Left lung (tissue), 10 donors: ENCODE measurements around the gene NR4A2. TPM values are rescaled to one million over a fixed set of nuclear protein-coding genes. Genes with fewer than 3 reads are reported as not detected.

ENCODE experiments used
- ATAC-seq: fragments of 200-7000 bp; cut with Tn5 transposase; one replicate; pipeline ENCODE4 v1.9.1; 2020; ENCODE audit warnings: moderate library complexity
- DNase-seq, 4 donors: peaks; one replicate each; pipeline ENCODE4 v3.0.0-alpha.2; 2013 to 2020
- H3K27ac ChIP-seq, 2 donors: fragments of 200-600 bp; sonication (generic) in 1 of 2; one replicate each; pipeline versions ENCODE4 v1.5.0 to v1.8.0; 2020 to 2021
- H3K27me3 ChIP-seq, 2 donors: fragments of 200-600 bp; sonication (generic) in 1 of 2; one replicate each; pipeline versions ENCODE4 v1.5.0 to v1.8.0; 2020 to 2021
- H3K36me3 ChIP-seq, 2 donors: fragments of 200-600 bp; sonication (generic) in 1 of 2; one replicate each; pipeline versions ENCODE4 v1.5.0 to v1.8.0; 2020 to 2021
- H3K4me1 ChIP-seq, 2 donors: fragments of 200-600 bp; one replicate each; pipeline ENCODE4 v1.8.0; 2021
- H3K4me3 ChIP-seq, 2 donors: fragments of 200-600 bp; sonication (generic) in 1 of 2; one replicate each; pipeline versions ENCODE4 v1.5.0 to v1.8.0; 2020 to 2021; ENCODE audit warnings: mild to moderate bottlenecking in 1 of 2
- H3K9me3 ChIP-seq, 2 donors: fragments of 200-600 bp; sonication (generic) in 1 of 2; one replicate each; pipeline versions ENCODE4 v1.5.0 to v1.8.0; 2020 to 2021
- CTCF ChIP-seq, 2 donors: fragments of 200-600 bp; sonication (generic) in 1 of 2; IDR thresholded peaks; one replicate each; pipeline versions ENCODE4 v1.5.0 to v1.8.0; 2021; ENCODE audit warnings: antibody characterized with exemption in 2 of 2
- intact Hi-C, 2 donors: fragments of 100-400 bp; cut with DNase I; formaldehyde crosslinking; loops; one replicate each; pipeline versions ENCODE4 v1.11.2 to v1.14.2; 2022
- polyA plus RNA-seq, 6 donors: library from polyadenylated mRNA; unstranded; fragments of 120-200 nt; gene quantifications; one replicate each; pipeline ENCODE4 v1.2.1, GENCODE V29; 2013; ENCODE audit not compliant: insufficient read length in 6 of 6
- total RNA-seq, 2 donors: library from RNA; stranded (reverse); fragmentation: NEBNext Ultra II Directional; extraction: Animal tissue kit (Norgen Biotek cat#: 25700); gene quantifications; one replicate each; pipeline ENCODE4 v1.2.1, GENCODE V29; 2021
- donor health status: DM: no; HTN: yes; CAD: no.
- donor health status: DM: no; HTN: no; CAD: no.

NR4A2 gene
- total and polyA plus RNA-seq, 8 donors, result 1.9 to 7.0 (median 4.0) TPM

- no peaks in the 10 kb centered on the region for H3K4me1 ChIP-seq
- H3K27ac ChIP-seq, result no peak overlapping the region
- H3K27me3 ChIP-seq, result no peaks in the 10 kb centered on the region
- ATAC-seq (no peak), DNase-seq (no peak)
- intact Hi-C loops, result loop anchor here in 1 of 2 donors (10.0 kb wide), 2 partner anchors 46 to 236 kb away; no protein-coding TSS in a partner anchor
- no peaks in the 10 kb centered on the region for H3K9me3 ChIP-seq
- H3K4me3 ChIP-seq, result no peak overlapping the region
- TF ChIP-seq CTCF (IDR thresholded peaks at IDR 0.05), result no peak
- no peaks in the 10 kb centered on the region for H3K36me3 ChIP-seq
Measured at GRCh38 chr2:156349161-156349560, 16.6 kb upstream of the NR4A2 start.

GRCh38 chr2:156347431-156347830 is 14.9 kb upstream of the NR4A2 start:
- no peak for DNase-seq
- Histone ChIP-seq H3K36me3 (no peaks in the 10 kb centered on the region), H3K27ac (no peak overlapping the region), H3K9me3 (no peaks in the 10 kb centered on the region), H3K4me1 (peaks cover 0 to 6% of the 10 kb centered on the region in 2 donors), H3K4me3 (no peak overlapping the region), H3K27me3 (no peaks in the 10 kb centered on the region)
- no peak for ATAC-seq
- intact Hi-C loops, result loop anchor here in 1 of 2 donors (10.0 kb wide), 2 partner anchors 47 to 237 kb away; no protein-coding TSS in a partner anchor
- TF ChIP-seq CTCF (IDR thresholded peaks at IDR 0.05), result no peak

GRCh38 chr2:156346731-156347130 is 14.2 kb upstream of the NR4A2 start:
- ATAC-seq, result no peak
- H3K4me1 ChIP-seq, result peaks cover 0 to 6% of the 10 kb centered on the region in 2 donors
- H3K4me3 ChIP-seq, result no peak overlapping the region
- H3K27ac ChIP-seq, result no peak overlapping the region
- H3K36me3 ChIP-seq, result no peaks in the 10 kb centered on the region
- intact Hi-C loops, result loop anchor here in 1 of 2 donors (10.0 kb wide), 2 partner anchors 48 to 238 kb away; no protein-coding TSS in a partner anchor
- DNase-seq, result no peak
- no peak for TF ChIP-seq CTCF (IDR thresholded peaks at IDR 0.05)
- H3K9me3 ChIP-seq, result no peaks in the 10 kb centered on the region
- no peaks in the 10 kb centered on the region for H3K27me3 ChIP-seq

GRCh38 chr2:156345582-156345981 is 13.1 kb upstream of the NR4A2 start:
- H3K4me1 ChIP-seq, result peaks cover 4 to 13% of the 10 kb centered on the region in 2 donors
- no peaks in the 10 kb centered on the region for H3K9me3 ChIP-seq
- ATAC-seq, result no peak
- TF ChIP-seq CTCF (IDR thresholded peaks at IDR 0.05), result no peak
- no peak for DNase-seq
- H3K36me3 ChIP-seq, result no peaks in the 10 kb centered on the region
- H3K4me3 ChIP-seq, result no peak overlapping the region
- H3K27ac ChIP-seq, result no peak overlapping the region
- H3K27me3 ChIP-seq, result no peaks in the 10 kb centered on the region
- intact Hi-C loops, result loop anchor here in 1 of 2 donors (10.0 kb wide), 2 partner anchors 49 to 239 kb away; no protein-coding TSS in a partner anchor

- Histone ChIP-seq H3K9me3 (no peaks in the 10 kb centered on the region), H3K4me1 (peaks cover 5 to 29% of the 10 kb centered on the region in 2 donors), H3K4me3 (no peak overlapping the region), H3K36me3 (no peaks in the 10 kb centered on the region), H3K27ac (no peak overlapping the region), H3K27me3 (no peaks in the 10 kb centered on the region)
- TF ChIP-seq CTCF (IDR thresholded peaks at IDR 0.05), result no peak
- no peak for ATAC-seq
- DNase-seq, result no peak
- intact Hi-C loops, result loop anchor here in 1 of 2 donors (10.0 kb wide), 2 partner anchors 51 to 241 kb away; no protein-coding TSS in a partner anchor
Measured at GRCh38 chr2:156343940-156344301, 11.4 kb upstream of the NR4A2 start.
